ENCODE results near the gene C2CD4C. TPM values are rescaled to one million over a fixed set of nuclear protein-coding genes. Genes with fewer than 3 reads are reported as not detected.
A peak's percentile ranks its signal among the peaks of the same experiment; 100 is the strongest.

The C2CD4C gene
- total RNA-seq, 1 experiment from 2014 or later, result 7.1 TPM

DNA sequence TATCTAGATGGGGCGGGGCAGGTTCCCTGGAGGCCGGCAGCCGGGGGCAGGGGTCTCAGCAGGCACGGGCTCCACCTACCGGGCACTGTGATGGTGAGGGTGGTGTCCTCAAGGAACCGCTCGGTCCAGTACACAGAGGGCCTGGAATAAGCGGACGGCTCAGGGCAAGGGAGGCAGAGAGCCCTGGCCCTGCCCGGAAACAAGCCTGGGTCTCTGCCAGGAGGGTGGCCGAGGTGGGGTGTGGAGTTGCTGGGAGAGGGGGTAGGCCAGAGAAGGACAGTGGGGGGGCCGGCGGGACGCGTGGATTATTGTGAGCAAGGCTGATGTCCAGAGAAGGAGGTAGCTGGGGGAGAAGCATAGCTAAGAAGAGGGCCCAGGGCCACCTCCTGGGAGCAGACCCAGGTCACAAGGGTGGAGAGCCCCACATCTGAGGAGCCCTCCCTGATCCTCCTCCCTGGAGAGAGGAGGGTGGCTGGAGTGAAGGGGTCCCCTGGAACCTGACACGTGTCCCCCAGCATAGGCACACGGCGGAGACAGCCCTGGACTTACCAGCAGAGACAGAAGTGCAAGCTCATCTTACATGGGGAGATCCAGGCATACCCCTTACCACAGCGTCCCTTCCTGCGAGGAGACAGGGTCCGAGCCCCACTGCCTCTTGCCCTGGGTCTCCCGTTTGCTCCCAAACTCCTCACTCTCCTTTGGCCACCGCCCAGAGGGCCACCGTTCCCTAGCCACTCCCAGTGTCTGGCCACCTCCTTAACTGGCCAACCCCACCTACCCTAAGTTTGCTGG lies 35.4 kb downstream of the C2CD4C start:
- H3K36me3 ChIP-seq (ENCODE audit: control insufficient read depth in 1 of 2, insufficient read depth in 2 of 2, low read length in 2 of 2), result no peaks in the 10 kb centered on the region
- ChIA-PET CTCF (no interaction called here), POLR2A (no interaction called here), RAD21 (ENCODE audit: low non-redundant PET in 1 of 2, low total read pairs in 2 of 2, uncharacterized antibody in 2 of 2, unreplicated experiment in 2 of 2) (no interaction called here)
- H3K9me3 ChIP-seq (ENCODE audit: control insufficient read depth in 1 of 2, insufficient read depth in 1 of 2, low read depth in 1 of 2, low read length in 2 of 2), result no peaks in the 10 kb centered on the region
- no peaks in the 10 kb centered on the region for H3K9me2 ChIP-seq (ENCODE audit: insufficient read depth)
- H3K9ac ChIP-seq (ENCODE audit: low read length), result no peak overlapping the region
- no peaks in the 10 kb centered on the region for H4K20me1 ChIP-seq (ENCODE audit: insufficient read depth)
- no peak overlapping the region for H3K27ac ChIP-seq (ENCODE audit: low read depth, low read length)
- DNase-seq (ENCODE audit: low read depth, low spot score), result no peak
- no peak overlapping the region for H3K4me3 ChIP-seq (replicated peaks in 1 of 2; ENCODE audit: low read depth in 1 of 2, low read length in 2 of 2)
- H3K79me2 ChIP-seq (ENCODE audit: insufficient read depth, low read length), result no peaks in the 10 kb centered on the region
- H2AFZ ChIP-seq (ENCODE audit: low read depth, low read length, poor library complexity, severe bottlenecking), result no peak overlapping the region
- H3K4me1 ChIP-seq (ENCODE audit: control insufficient read depth in 1 of 2, insufficient read depth in 2 of 2, low read length in 2 of 2), result peaks cover 3 to 5% of the 10 kb centered on the region in 2 experiments; a peak in 2 of 4 replicates
- intact Hi-C loops (cut with micrococcal nuclease), result no loop called here
- TF ChIP-seq ELF1 (IDR thresholded peaks at IDR 0.05; ENCODE audit: borderline replicate concordance, low read depth) (no peak), EZH2 (IDR thresholded peaks at IDR 0.05) (no peak)
- TF ChIP-seq, protein P1, sequence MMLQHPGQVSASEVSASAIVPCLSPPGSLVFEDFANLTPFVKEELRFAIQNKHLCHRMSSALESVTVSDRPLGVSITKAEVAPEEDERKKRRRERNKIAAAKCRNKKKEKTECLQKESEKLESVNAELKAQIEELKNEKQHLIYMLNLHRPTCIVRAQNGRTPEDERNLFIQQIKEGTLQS (IDR thresholded peaks at IDR 0.05), result no peak
- TF ChIP-seq, protein P2, sequence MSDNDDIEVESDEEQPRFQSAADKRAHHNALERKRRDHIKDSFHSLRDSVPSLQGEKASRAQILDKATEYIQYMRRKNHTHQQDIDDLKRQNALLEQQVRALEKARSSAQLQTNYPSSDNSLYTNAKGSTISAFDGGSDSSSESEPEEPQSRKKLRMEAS (IDR thresholded peaks at IDR 0.05), result no peak
- no peaks in the 10 kb centered on the region for H3K27me3 ChIP-seq (ENCODE audit: insufficient read depth, low read length)
- 0 out of 2 replicates have a peak overlapping the region, but pooled peaks have one; percentile 19 for H3K4me2 ChIP-seq (ENCODE audit: low read length)
- no TSS peak for BruUV-seq (replicated peaks)
- ATAC-seq, result no peak

DNA sequence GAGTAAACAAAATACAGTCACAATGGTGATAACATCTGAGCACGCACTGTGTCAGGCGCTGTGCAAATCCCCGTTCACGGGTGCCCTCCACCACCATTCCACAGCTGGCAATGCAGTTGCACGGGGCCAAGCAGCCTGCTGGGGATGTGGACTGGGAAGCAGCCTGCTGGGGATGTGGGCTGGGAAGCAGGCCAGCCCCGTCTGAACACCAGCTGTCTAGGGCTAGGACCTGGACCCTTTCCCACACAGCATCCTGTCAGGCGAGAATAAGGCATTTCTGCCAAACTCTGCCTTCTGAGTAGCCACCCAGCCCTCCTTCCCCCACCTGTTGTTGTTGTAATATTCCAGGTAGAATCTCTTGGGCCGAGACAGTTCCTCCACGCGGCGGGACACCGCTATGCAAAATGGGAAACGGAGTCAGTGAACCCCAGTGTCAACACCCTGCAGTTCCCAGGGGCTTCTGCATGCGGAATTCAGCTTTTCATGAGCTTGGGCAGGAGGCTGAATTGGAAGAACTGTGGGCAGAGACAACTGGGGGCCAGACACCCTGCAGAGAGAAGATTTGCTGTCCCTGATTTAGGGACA lies 36.5 kb downstream of the C2CD4C start:
- H3K9ac ChIP-seq (ENCODE audit: low read length), result no peak overlapping the region
- H3K36me3 ChIP-seq (ENCODE audit: control insufficient read depth in 1 of 2, insufficient read depth in 2 of 2, low read length in 2 of 2), result no peaks in the 10 kb centered on the region
- TF ChIP-seq POLR2AphosphoS5 (IDR thresholded peaks at IDR 0.05; ENCODE audit: low read depth, low read length), result no peak
- no peak for TF ChIP-seq FOSL1 (IDR thresholded peaks at IDR 0.05; ENCODE audit: low read depth)
- TF ChIP-seq, protein P2 (IDR thresholded peaks at IDR 0.05), result no peak
- TF ChIP-seq EZH2phosphoT487 (IDR thresholded peaks at IDR 0.05; ENCODE audit: borderline replicate concordance), result no peak
- no peak for TF ChIP-seq EZH2 (IDR thresholded peaks at IDR 0.05)
- no peak for TF ChIP-seq SRF (IDR thresholded peaks at IDR 0.05; ENCODE audit: low read depth)
- no peaks in the 10 kb centered on the region for H3K9me3 ChIP-seq (ENCODE audit: control insufficient read depth in 1 of 2, insufficient read depth in 1 of 2, low read depth in 1 of 2, low read length in 2 of 2)
- BruUV-seq (replicated peaks), result no TSS peak
- ChIA-PET RAD21 (ENCODE audit: low non-redundant PET in 1 of 2, low total read pairs in 2 of 2, uncharacterized antibody in 2 of 2, unreplicated experiment in 2 of 2) (no interaction called here), POLR2A (no interaction called here), CTCF (no interaction called here)
- H2AFZ ChIP-seq (ENCODE audit: low read depth, low read length, poor library complexity, severe bottlenecking), result no peak overlapping the region
- no peak overlapping the region for H3K27ac ChIP-seq (ENCODE audit: low read depth, low read length)
- no peak for DNase-seq (ENCODE audit: low read depth, low spot score)
- no peaks in the 10 kb centered on the region for H3K9me2 ChIP-seq (ENCODE audit: insufficient read depth)
- no peak for ATAC-seq
- H3K4me3 ChIP-seq (replicated peaks in 1 of 2; ENCODE audit: low read depth in 1 of 2, low read length in 2 of 2), result no peak overlapping the region
- no peaks in the 10 kb centered on the region for H3K79me2 ChIP-seq (ENCODE audit: insufficient read depth, low read length)
- H4K20me1 ChIP-seq (ENCODE audit: insufficient read depth), result no peaks in the 10 kb centered on the region
- no peaks in the 10 kb centered on the region for H3K27me3 ChIP-seq (ENCODE audit: insufficient read depth, low read length)
- peaks cover 3 to 5% of the 10 kb centered on the region in 2 experiments; a peak in 2 of 4 replicates for H3K4me1 ChIP-seq (ENCODE audit: control insufficient read depth in 1 of 2, insufficient read depth in 2 of 2, low read length in 2 of 2)
- intact Hi-C loops (cut with micrococcal nuclease), result no loop called here
- H3K4me2 ChIP-seq (ENCODE audit: low read length), result no peak overlapping the region

Measured in HCT116 (cell line).